HS-27A (cell line): Measurements from ENCODE around the gene SLC12A6.
"Not testable (repeated sequence)": the region's sequence is repeated elsewhere in the genome, so short reads cannot be mapped to it uniquely, and the experiment has no call there.

Experiments
- DNase-seq: peaks from one replicate; pipeline ENCODE4 v3.0.0-alpha.2; 2012; ENCODE audit warnings: low read depth, missing footprints

Gene SLC12A6

DNA sequence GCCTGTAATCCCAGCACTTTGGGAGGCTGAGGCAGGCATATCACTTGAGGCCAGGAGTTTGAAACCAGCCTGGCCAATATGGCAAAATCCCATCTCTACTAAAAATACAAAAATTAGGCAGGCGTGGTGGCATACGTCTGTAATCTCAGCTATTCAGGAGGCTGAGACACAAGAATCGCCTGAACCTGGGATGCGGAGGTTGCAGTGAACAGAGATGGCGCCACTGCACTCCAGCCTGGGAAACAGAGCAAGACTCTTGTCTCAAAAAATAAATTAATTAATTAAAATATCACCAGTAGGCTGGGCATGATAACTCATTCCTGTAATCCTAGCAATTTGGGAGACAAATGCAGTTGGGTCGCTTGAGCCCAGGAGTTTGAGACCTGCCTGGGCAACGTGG lies 144.3 kb downstream of the SLC12A6 start:
- DNase-seq = not testable (repeated sequence)

DNA sequence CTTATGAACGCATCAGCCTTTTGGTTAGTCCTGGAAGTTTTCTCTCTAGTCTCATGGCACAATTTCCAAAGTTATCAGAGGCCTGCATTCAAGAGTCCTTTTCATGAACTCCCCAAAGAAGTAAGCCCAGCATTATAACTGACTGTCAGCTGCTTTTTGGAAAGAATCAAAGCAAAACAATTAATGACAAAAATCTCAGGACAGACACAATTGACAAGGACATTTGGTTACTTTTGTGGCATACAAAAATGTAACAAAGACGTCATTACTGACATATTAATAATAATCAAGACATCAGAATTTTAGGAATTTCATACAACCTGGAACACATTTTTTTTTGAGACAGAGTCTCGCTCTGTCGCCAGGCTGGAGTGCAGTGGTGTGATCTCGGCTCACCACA lies 148.9 kb downstream of the SLC12A6 start:
- DNase-seq = no peak

DNA sequence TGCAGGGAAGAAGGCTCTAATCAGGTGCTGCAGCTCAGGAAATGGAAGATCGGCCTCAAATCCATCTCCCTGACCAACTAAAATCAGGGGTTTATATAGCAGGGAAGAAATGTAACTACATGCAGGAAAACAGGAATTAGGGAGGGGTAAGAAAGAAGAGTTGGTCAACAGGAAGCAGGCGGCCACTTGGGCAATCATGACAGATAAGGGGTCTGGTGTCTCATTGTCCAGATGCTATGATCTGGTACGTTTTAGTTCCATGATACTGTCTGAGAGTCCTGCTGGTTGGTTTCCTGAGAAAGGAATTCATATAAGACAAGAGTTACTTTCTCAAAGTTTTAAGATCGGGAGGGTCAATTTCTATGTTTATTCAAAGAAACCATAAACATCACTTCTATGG lies 151.9 kb downstream of the SLC12A6 start:
- no peak for DNase-seq

DNA sequence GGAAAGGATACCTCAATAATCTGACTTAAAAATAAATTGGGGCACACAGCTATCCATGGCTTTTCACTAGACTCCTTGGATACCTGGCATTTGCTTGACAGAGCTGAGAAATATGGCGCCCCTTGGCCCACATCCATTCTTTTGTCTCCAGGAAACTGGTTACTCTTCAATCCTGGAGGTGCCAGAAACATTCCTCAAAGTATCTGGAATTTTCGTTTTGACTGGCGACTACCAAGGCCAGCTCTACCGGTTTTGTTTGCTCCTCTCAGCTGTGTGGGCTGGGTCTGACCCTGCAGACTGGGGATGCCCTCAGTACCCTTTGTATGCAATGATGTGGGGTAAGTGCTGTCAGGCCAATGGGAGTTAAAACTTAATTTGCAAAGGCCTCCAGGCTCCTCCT lies 154.6 kb downstream of the SLC12A6 start:
- no peak for DNase-seq
